Glomerular visceral epithelial cell (primary cell): ENCODE measurements around the gene SPDL1.
"Not testable (repeated sequence)": the region's sequence is repeated elsewhere in the genome, so short reads cannot be mapped to it uniquely, and the experiment has no call there.

ENCODE experiments used
- DNase-seq: peaks from one replicate; pipeline ENCODE4 v3.0.0-alpha.2; 2016; ENCODE audit errors: extremely low spot score

SPDL1 gene

GRCh38 chr5:169571355-169571754 is 12.2 kb upstream of the SPDL1 start:
- no peak for DNase-seq

- DNase-seq: no peak
Observed at GRCh38 chr5:169574134-169574646, 9.4 kb upstream of the SPDL1 start.

- DNase-seq: peak; percentile 73
Observed at GRCh38 chr5:169576181-169576598, 7.4 kb upstream of the SPDL1 start.

GRCh38 chr5:169577951-169578350 is 5.6 kb upstream of the SPDL1 start:
- DNase-seq: peak; percentile 24

- no peak for DNase-seq
Observed at GRCh38 chr5:169580964-169581363, 2.6 kb upstream of the SPDL1 start.

- peak; percentile 70 for DNase-seq
Observed at GRCh38 chr5:169581580-169582227, 1.9 kb upstream of the SPDL1 start.

- no peak for DNase-seq
Observed at GRCh38 chr5:169583101-169583423, 511 bp upstream of the SPDL1 start.

GRCh38 chr5:169584998-169585451 is 1.5 kb downstream of the SPDL1 start:
- DNase-seq: peak; percentile 25

GRCh38 chr5:169590602-169591001 is 7.0 kb downstream of the SPDL1 start:
- no peak for DNase-seq

GRCh38 chr5:169591636-169592035 is 8.1 kb downstream of the SPDL1 start:
- no peak for DNase-seq

GRCh38 chr5:169592937-169593650 is 9.5 kb downstream of the SPDL1 start:
- DNase-seq: no peak

- DNase-seq: no peak
Observed at GRCh38 chr5:169595172-169595820, 11.7 kb downstream of the SPDL1 start.

- no peak for DNase-seq
Observed at GRCh38 chr5:169599451-169599850, 15.9 kb downstream of the SPDL1 start.

- DNase-seq: no peak
Observed at GRCh38 chr5:169602535-169602934, 19.0 kb downstream of the SPDL1 start.

GRCh38 chr5:169606279-169606678 is 22.7 kb downstream of the SPDL1 start:
- no peak for DNase-seq

- no peak for DNase-seq
Observed at GRCh38 chr5:169607882-169608281, 24.3 kb downstream of the SPDL1 start.

GRCh38 chr5:169609716-169610115 is 26.1 kb downstream of the SPDL1 start:
- DNase-seq: no peak

GRCh38 chr5:169610606-169611005 is 27.0 kb downstream of the SPDL1 start:
- no peak for DNase-seq

GRCh38 chr5:169615561-169615960 is 32.0 kb downstream of the SPDL1 start:
- no peak for DNase-seq

- not testable (repeated sequence) for DNase-seq
Observed at GRCh38 chr5:169624307-169624706, 40.7 kb downstream of the SPDL1 start.

- DNase-seq: peak; percentile 86
Observed at GRCh38 chr5:169626779-169627178, 43.2 kb downstream of the SPDL1 start.

GRCh38 chr5:169627551-169627950 is 44.0 kb downstream of the SPDL1 start:
- DNase-seq: no peak

GRCh38 chr5:169628892-169629291 is 45.3 kb downstream of the SPDL1 start:
- DNase-seq: no peak
